Measurements from ENCODE around the gene FURIN.

Gene FURIN

GRCh38 chr15:90869601-90870353 is 1.4 kb downstream of the FURIN start (continued):
- TF ChIP-seq PATZ1 (tag by site-specific recombination; IDR thresholded peaks at IDR 0.05) = peak; percentile 90
- TF ChIP-seq TCF7L2 (IDR thresholded peaks at IDR 0.05; ENCODE audit: borderline replicate concordance, low read depth, low read length) = no peak
- no peak for TF ChIP-seq ZNF48 (tag by site-specific recombination; IDR thresholded peaks at IDR 0.05)
- peak; percentile 76 for TF ChIP-seq ZNF335 (tag by site-specific recombination; conservative IDR thresholded peaks at IDR 0.05)
- TF ChIP-seq SETDB1 (IDR thresholded peaks at IDR 0.05; ENCODE audit: insufficient read length, low read length) = no peak
- no peak for TF ChIP-seq ZNF416 (tag by site-specific recombination; IDR thresholded peaks at IDR 0.05)
- no peak for TF ChIP-seq ZFP3 (tag by site-specific recombination; IDR thresholded peaks at IDR 0.05; ENCODE audit: low read depth)
- TF ChIP-seq ZNF548 (tag by site-specific recombination; IDR thresholded peaks at IDR 0.05) = no peak
- no peak for TF ChIP-seq MEIS1 (CRISPR knock-in tag; IDR thresholded peaks at IDR 0.05; ENCODE audit: borderline replicate concordance)
- TF ChIP-seq ZNF214 (tag by site-specific recombination; IDR thresholded peaks at IDR 0.05; ENCODE audit: borderline replicate concordance) = no peak
- TF ChIP-seq ZSCAN23 (tag by site-specific recombination; IDR thresholded peaks at IDR 0.05) = no peak
- TF ChIP-seq ZNF221 (tag by site-specific recombination; IDR thresholded peaks at IDR 0.05; ENCODE audit: borderline replicate concordance) = no peak
- no peak for TF ChIP-seq YY1 (tag by site-specific recombination; IDR thresholded peaks at IDR 0.05)
- no peak for TF ChIP-seq ZNF37A (tag by site-specific recombination; IDR thresholded peaks at IDR 0.05)
- TF ChIP-seq ZNF394 (tag by site-specific recombination; IDR thresholded peaks at IDR 0.05; ENCODE audit: borderline replicate concordance) = 0 out of 2 replicates have a peak, but pooled peaks have one; percentile 32
- no peak for TF ChIP-seq ZNF654 (tag by site-specific recombination; IDR thresholded peaks at IDR 0.05; ENCODE audit: low read depth)
- no peak for TF ChIP-seq ZNF362 (tag by site-specific recombination; IDR thresholded peaks at IDR 0.05)
- no peak for TF ChIP-seq ZNF560 (tag by site-specific recombination; IDR thresholded peaks at IDR 0.05; ENCODE audit: borderline replicate concordance)
- no peak for TF ChIP-seq PRDM1 (tag by site-specific recombination; IDR thresholded peaks at IDR 0.05)
- peak; percentile 50 for TF ChIP-seq ZNF629 (tag by site-specific recombination; IDR thresholded peaks at IDR 0.05)
- TF ChIP-seq ZNF843 (tag by site-specific recombination; IDR thresholded peaks at IDR 0.05) = no peak
- peak; percentile 65; the same call in 1 of the 2 replicates for TF ChIP-seq PRDM10 (tag by site-specific recombination; IDR thresholded peaks at IDR 0.05)
- TF ChIP-seq ATF2 (tag by site-specific recombination; IDR thresholded peaks at IDR 0.05; ENCODE audit: low read depth) = no peak
- TF ChIP-seq EGR2 (tag by site-specific recombination; IDR thresholded peaks at IDR 0.05; ENCODE audit: low read depth) = 0 out of 2 replicates have a peak, but pooled peaks have one; percentile 53
- no peak for TF ChIP-seq CTCF (tag by site-specific recombination; IDR thresholded peaks at IDR 0.05)
- TF ChIP-seq ZNF157 (tag by site-specific recombination; IDR thresholded peaks at IDR 0.05) = no peak
- no peak for TF ChIP-seq ZNF404 (tag by site-specific recombination; IDR thresholded peaks at IDR 0.05)

Data from HEK293 (cell line).